ENCODE results near the gene TADA2A.

DNA sequence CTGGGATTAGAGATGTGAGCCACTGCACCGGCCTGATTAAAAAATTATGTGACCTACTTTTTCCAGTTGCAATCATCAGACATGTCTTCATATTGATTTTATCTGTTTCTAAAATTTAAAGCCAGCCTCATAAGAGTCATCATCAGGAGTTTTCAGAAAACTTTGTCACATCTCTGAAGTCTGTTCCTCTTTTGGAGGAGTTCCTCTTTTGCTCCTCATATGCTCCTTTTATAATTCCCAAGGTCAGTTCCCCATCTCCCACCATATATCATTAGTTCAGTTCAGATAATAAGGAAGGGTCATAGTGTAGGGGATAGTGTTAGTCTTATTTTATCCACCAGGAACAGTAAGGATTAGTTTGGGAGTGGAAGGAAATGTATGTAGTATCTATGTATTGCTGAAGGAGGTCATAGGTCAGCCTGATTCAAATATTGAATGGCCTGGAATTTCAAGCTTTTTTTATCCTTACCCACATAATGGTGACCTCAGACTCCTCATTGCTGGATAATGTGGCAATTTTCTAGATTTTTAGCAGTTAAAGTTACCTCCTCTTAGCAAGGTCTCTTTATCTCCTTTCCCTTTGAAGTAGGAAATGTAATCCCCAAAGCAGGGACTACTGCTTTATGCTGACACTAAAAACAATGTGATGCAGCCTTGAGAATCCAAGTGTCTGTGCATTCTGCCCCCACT, 69.2 kb downstream of the TADA2A start:
- TF ChIP-seq EP300 (IDR thresholded peaks at IDR 0.05), result no peak
- no peak for TF ChIP-seq POLR2A (IDR thresholded peaks at IDR 0.05)

Measured in suprapubic skin (tissue), 2 donors.